Measurements from ENCODE around the gene AGPAT2.

The AGPAT2 gene

GRCh38 chr9:136661641-136662325, 25.5 kb downstream of the AGPAT2 start:
- DNase-seq (ENCODE audit: low read depth), result no peak

GRCh38 chr9:136660971-136661550, 26.2 kb downstream of the AGPAT2 start:
- DNase-seq (ENCODE audit: low read depth), result no peak

- no peak for DNase-seq (ENCODE audit: low read depth)
Measured at GRCh38 chr9:136659861-136660784, 27.1 kb downstream of the AGPAT2 start.

- no peak for DNase-seq (ENCODE audit: low read depth)
Measured at GRCh38 chr9:136658849-136659535, 28.3 kb downstream of the AGPAT2 start.

- DNase-seq (ENCODE audit: low read depth), result no peak
Measured at GRCh38 chr9:136657974-136658848, 29.0 kb downstream of the AGPAT2 start.

- DNase-seq (ENCODE audit: low read depth), result no peak
Measured at GRCh38 chr9:136656795-136657611, 30.3 kb downstream of the AGPAT2 start.

GRCh38 chr9:136656183-136656738, 31.0 kb downstream of the AGPAT2 start:
- DNase-seq (ENCODE audit: low read depth), result no peak

- peak; percentile 82 for DNase-seq (ENCODE audit: low read depth)
Measured at GRCh38 chr9:136655536-136656182, 31.6 kb downstream of the AGPAT2 start.

GRCh38 chr9:136654820-136655535, 32.3 kb downstream of the AGPAT2 start:
- DNase-seq (ENCODE audit: low read depth), result no peak

- DNase-seq (ENCODE audit: low read depth), result no peak
Measured at GRCh38 chr9:136653323-136654079, 33.8 kb downstream of the AGPAT2 start.

- no peak for DNase-seq (ENCODE audit: low read depth)
Measured at GRCh38 chr9:136651860-136652259, 35.4 kb downstream of the AGPAT2 start.

- peak; percentile 69 for DNase-seq (ENCODE audit: low read depth)
Measured at GRCh38 chr9:136650648-136651047, 36.6 kb downstream of the AGPAT2 start.

- no peak for DNase-seq (ENCODE audit: low read depth)
Measured at GRCh38 chr9:136650021-136650420, 37.2 kb downstream of the AGPAT2 start.

GRCh38 chr9:136648751-136649150, 38.5 kb downstream of the AGPAT2 start:
- peak; percentile 84 for DNase-seq (ENCODE audit: low read depth)

- no peak for DNase-seq (ENCODE audit: low read depth)
Measured at GRCh38 chr9:136646827-136647711, 40.2 kb downstream of the AGPAT2 start.

- peak; percentile 89 for DNase-seq (ENCODE audit: low read depth)
Measured at GRCh38 chr9:136645903-136646754, 41.1 kb downstream of the AGPAT2 start.
